CD4-positive, alpha-beta T cell treated with Interleukin-6 for 4 hours (primary cell): Measurements from ENCODE around the gene KCNMA1.

Experiments used
- DNase-seq: peaks from one replicate; pipeline ENCODE4 v3.0.0-alpha.2; 2020; ENCODE audit warnings: mixed read lengths

Gene KCNMA1

GRCh38 chr10:76840802-76841201 is 796.8 kb downstream of the KCNMA1 start:
- DNase-seq: no peak

GRCh38 chr10:76839276-76839675 is 798.3 kb downstream of the KCNMA1 start:
- no peak for DNase-seq

- DNase-seq: no peak
These were observed 807.4 kb downstream of the KCNMA1 start for GRCh38 chr10:76830218-76830617.

GRCh38 chr10:76829724-76830123 is 807.9 kb downstream of the KCNMA1 start:
- DNase-seq: no peak
